ENCODE results near the gene SYMPK.
A peak's percentile ranks its signal among the peaks of the same experiment; 100 is the strongest.

Gene SYMPK

GRCh38 chr19:45884682-45885555 lies 22.0 kb upstream of the SYMPK start:
- no peak for TF ChIP-seq CTCF (IDR thresholded peaks at IDR 0.05; ENCODE audit: insufficient read depth, low read depth, low read length, missing control alignments)
- H3K4me3 ChIP-seq (ENCODE audit: low read depth, low read length): peak overlapping the region; percentile 33
- DNase-seq (ENCODE audit: low read depth): no peak

DNA sequence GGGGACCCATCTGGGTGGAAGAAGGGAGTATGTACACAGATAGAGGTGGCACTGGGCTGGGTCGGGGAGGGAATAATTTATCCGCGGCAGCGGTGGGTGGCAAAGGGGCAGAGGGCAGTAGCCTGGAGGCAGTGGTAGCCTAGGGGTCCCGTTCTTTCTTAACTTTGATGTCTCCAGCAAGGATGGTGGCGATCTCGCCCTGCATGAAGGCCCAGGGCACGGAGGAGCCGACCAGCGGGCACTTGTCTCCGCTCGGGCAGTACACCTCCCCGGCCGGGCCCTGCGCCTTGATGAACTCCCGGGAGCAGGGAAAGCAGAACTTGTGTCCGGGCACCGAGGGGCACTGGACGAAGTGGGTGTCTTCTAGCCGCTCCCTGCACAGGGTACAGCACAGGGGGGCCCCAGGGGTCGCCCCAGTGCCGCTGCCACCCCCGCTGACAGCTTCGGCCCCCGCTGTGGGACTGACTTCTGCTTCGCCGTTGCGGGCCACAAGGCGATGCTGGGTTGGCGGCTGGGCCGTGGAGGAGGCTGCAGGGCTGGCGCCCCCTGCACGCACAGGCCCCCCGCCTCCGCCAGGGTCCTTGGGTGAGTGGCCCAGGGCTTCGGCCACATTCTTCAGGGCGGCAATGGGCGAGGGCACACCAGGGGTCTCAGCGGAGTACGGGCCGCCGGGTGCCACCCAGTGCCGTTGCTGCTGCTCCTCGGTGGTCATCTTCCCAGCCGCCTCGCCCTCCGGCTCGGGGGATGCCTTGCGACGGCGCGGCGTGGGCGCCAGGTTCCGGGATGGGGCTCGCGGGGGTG lies 21.1 kb upstream of the SYMPK start:
- no peak for TF ChIP-seq CTCF (IDR thresholded peaks at IDR 0.05; ENCODE audit: insufficient read depth, low read depth, low read length, missing control alignments)
- no peak for DNase-seq (ENCODE audit: low read depth)
- no peak overlapping the region for H3K4me3 ChIP-seq (ENCODE audit: low read depth, low read length)

DNA sequence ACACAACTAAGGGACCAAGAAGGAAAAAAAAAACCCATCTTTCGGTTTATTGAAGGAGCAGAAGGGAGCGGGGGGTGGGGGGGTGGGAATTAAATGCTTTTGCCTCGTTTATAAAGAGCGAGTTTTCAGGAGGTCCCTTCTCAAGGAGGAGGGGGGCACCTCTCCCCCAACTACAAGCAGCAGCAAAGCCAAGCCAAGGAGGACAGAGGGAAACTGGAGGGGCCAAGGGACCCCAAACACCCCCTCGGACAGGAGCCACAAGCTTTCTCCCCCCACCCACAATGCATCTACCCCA lies 20.6 kb upstream of the SYMPK start:
- no peak overlapping the region for H3K4me3 ChIP-seq (ENCODE audit: low read depth, low read length)
- no peak for DNase-seq (ENCODE audit: low read depth)
- TF ChIP-seq CTCF (IDR thresholded peaks at IDR 0.05; ENCODE audit: insufficient read depth, low read depth, low read length, missing control alignments): no peak

GRCh38 chr19:45882652-45883585 lies 20.0 kb upstream of the SYMPK start:
- peak; percentile 100 for TF ChIP-seq CTCF (IDR thresholded peaks at IDR 0.05; ENCODE audit: insufficient read depth, low read depth, low read length, missing control alignments)
- peak overlapping the region; percentile 80 for H3K4me3 ChIP-seq (ENCODE audit: low read depth, low read length)
- DNase-seq (ENCODE audit: low read depth): peak; percentile 96

GRCh38 chr19:45881909-45882528 lies 19.1 kb upstream of the SYMPK start:
- TF ChIP-seq CTCF (IDR thresholded peaks at IDR 0.05; ENCODE audit: insufficient read depth, low read depth, low read length, missing control alignments): no peak
- DNase-seq (ENCODE audit: low read depth): no peak
- H3K4me3 ChIP-seq (ENCODE audit: low read depth, low read length): no peak overlapping the region

Data from GM12865 (cell line).